GM19043 (cell line): ENCODE results near the gene MYBPH.

Experiments used
- ATAC-seq: cut with Tn5 transposase; IDR thresholded peaks from one replicate; pipeline ENCODE4 v1.9.1; 2021; ENCODE audit warnings: low read depth; ENCODE audit not compliant: unreplicated experiment

The MYBPH gene

GRCh38 chr1:203175237-203175826 lies at the start of gene MYBPH:
Gene MYBPH, minus strand, starts transcription at chr1:203175826. Its CDS starts 71 bp downstream, at chr1:203175755.
- no peak for ATAC-seq

GRCh38 chr1:203225071-203225470 lies 49.4 kb upstream of the MYBPH start:
- no peak for ATAC-seq

- ATAC-seq: no peak
Observed at GRCh38 chr1:203223012-203223775, 47.6 kb upstream of the MYBPH start.

GRCh38 chr1:203219934-203220333 lies 44.3 kb upstream of the MYBPH start:
- no peak for ATAC-seq

GRCh38 chr1:203219171-203219570 lies 43.5 kb upstream of the MYBPH start:
- ATAC-seq: no peak

GRCh38 chr1:203217668-203218067 lies 42.0 kb upstream of the MYBPH start:
- ATAC-seq: no peak

- ATAC-seq: no peak
Observed at GRCh38 chr1:203217139-203217655, 41.6 kb upstream of the MYBPH start.

GRCh38 chr1:203216274-203217138 lies 40.9 kb upstream of the MYBPH start:
- ATAC-seq: no peak

- ATAC-seq: no peak
Observed at GRCh38 chr1:203215573-203215972, 39.9 kb upstream of the MYBPH start.

- no peak for ATAC-seq
Observed at GRCh38 chr1:203214871-203215270, 39.2 kb upstream of the MYBPH start.

GRCh38 chr1:203213126-203213525 lies 37.5 kb upstream of the MYBPH start:
- ATAC-seq: no peak

GRCh38 chr1:203211812-203212211 lies 36.2 kb upstream of the MYBPH start:
- ATAC-seq: no peak

- no peak for ATAC-seq
Observed at GRCh38 chr1:203210988-203211387, 35.4 kb upstream of the MYBPH start.

GRCh38 chr1:203210350-203210749 lies 34.7 kb upstream of the MYBPH start:
- ATAC-seq: no peak

- ATAC-seq: no peak
Observed at GRCh38 chr1:203208181-203208580, 32.6 kb upstream of the MYBPH start.

- no peak for ATAC-seq
Observed at GRCh38 chr1:203207751-203208150, 32.1 kb upstream of the MYBPH start.

- ATAC-seq: no peak
Observed at GRCh38 chr1:203206129-203206687, 30.6 kb upstream of the MYBPH start.

- no peak for ATAC-seq
Observed at GRCh38 chr1:203204756-203205155, 29.1 kb upstream of the MYBPH start.

- ATAC-seq: no peak
Observed at GRCh38 chr1:203202431-203203245, 27.0 kb upstream of the MYBPH start.
